ENCODE results near the gene ILF3. TPM values are rescaled to one million over a fixed set of nuclear protein-coding genes. Genes with fewer than 3 reads are reported as not detected.
A peak's percentile ranks its signal among the peaks of the same experiment; 100 is the strongest.

The ILF3 gene
- total RNA-seq, 3 donors from 2014 or later, result 651 to 686 (median 684) TPM

- H3K4me3 Mint-ChIP-seq, result no peak overlapping the region
- no peak for ATAC-seq
- H3K9me3 Mint-ChIP-seq, result no peaks in the 10 kb centered on the region
These were observed 59.2 kb downstream of the ILF3 start for GRCh38 chr19:10713317-10713716.

GRCh38 chr19:10717054-10717355, 62.9 kb downstream of the ILF3 start:
- no peak for ATAC-seq
- Mint-ChIP-seq H3K4me3 (peak overlapping the region; percentile 71), H3K9me3 (no peaks in the 10 kb centered on the region), H3K36me3 (ENCODE audit: insufficient read depth) (peaks cover 10% of the 10 kb centered on the region), H3K4me1 (ENCODE audit: low read depth) (peaks cover 33% of the 10 kb centered on the region), H3K27me3 (ENCODE audit: low read depth) (no peaks in the 10 kb centered on the region)
- no peak for DNase-seq

More at GRCh38 chr19:10713317-10713716, 59.2 kb downstream of the ILF3 start:
- DNase-seq, result no peak
- H3K36me3 Mint-ChIP-seq (ENCODE audit: insufficient read depth), result peaks cover 14% of the 10 kb centered on the region
- no peaks in the 10 kb centered on the region for H3K27me3 Mint-ChIP-seq (ENCODE audit: low read depth)
- peaks cover 7% of the 10 kb centered on the region for H3K4me1 Mint-ChIP-seq (ENCODE audit: low read depth)

- peaks cover 36% of the 10 kb centered on the region for H3K4me1 Mint-ChIP-seq (ENCODE audit: low read depth)
- H3K36me3 Mint-ChIP-seq (ENCODE audit: insufficient read depth), result peaks cover 8% of the 10 kb centered on the region
- H3K27me3 Mint-ChIP-seq (ENCODE audit: low read depth), result no peaks in the 10 kb centered on the region
- peak; percentile 95 for DNase-seq
- peak; percentile 87 to 89 for ATAC-seq
- H3K9me3 Mint-ChIP-seq, result no peaks in the 10 kb centered on the region
- H3K4me3 Mint-ChIP-seq, result peak within 1 kb of the TSS; percentile 98
These were observed 63.4 kb downstream of the ILF3 start, which contains the start of gene DNM2 for GRCh38 chr19:10717356-10718204. Gene DNM2 (plus strand): TSS chr19:10718079. CDS start chr19:10718243, 164 bp downstream.

- peak; percentile 41 to 44 for ATAC-seq
- H3K9me3 Mint-ChIP-seq, result no peaks in the 10 kb centered on the region
- no peaks in the 10 kb centered on the region for H3K27me3 Mint-ChIP-seq (ENCODE audit: low read depth)
- DNase-seq, result peak; percentile 45
- peak overlapping the region; percentile 98 for H3K4me3 Mint-ChIP-seq
- peaks cover 10% of the 10 kb centered on the region for H3K36me3 Mint-ChIP-seq (ENCODE audit: insufficient read depth)
- peaks cover 38% of the 10 kb centered on the region for H3K4me1 Mint-ChIP-seq (ENCODE audit: low read depth)
These were observed 64.4 kb downstream of the ILF3 start for GRCh38 chr19:10718205-10719196.

- Mint-ChIP-seq H3K4me1 (ENCODE audit: low read depth) (peaks cover 46% of the 10 kb centered on the region), H3K4me3 (peak overlapping the region; percentile 98), H3K27me3 (ENCODE audit: low read depth) (no peaks in the 10 kb centered on the region), H3K36me3 (ENCODE audit: insufficient read depth) (peaks cover 5% of the 10 kb centered on the region), H3K9me3 (no peaks in the 10 kb centered on the region)
- ATAC-seq, result no peak
- no peak for DNase-seq
These were observed 65.4 kb downstream of the ILF3 start for GRCh38 chr19:10719466-10719961.

- ATAC-seq, result no peak
- H3K9me3 Mint-ChIP-seq, result no peaks in the 10 kb centered on the region
- DNase-seq, result no peak
- peak overlapping the region; percentile 26 for H3K4me3 Mint-ChIP-seq
- peaks cover 5% of the 10 kb centered on the region for H3K36me3 Mint-ChIP-seq (ENCODE audit: insufficient read depth)
- peaks cover 55% of the 10 kb centered on the region for H3K4me1 Mint-ChIP-seq (ENCODE audit: low read depth)
- H3K27me3 Mint-ChIP-seq (ENCODE audit: low read depth), result no peaks in the 10 kb centered on the region
These were observed 66.5 kb downstream of the ILF3 start for GRCh38 chr19:10720607-10721125.

GRCh38 chr19:10723591-10723990, 69.4 kb downstream of the ILF3 start:
- peaks cover 67% of the 10 kb centered on the region for H3K4me1 Mint-ChIP-seq (ENCODE audit: low read depth)
- H3K27me3 Mint-ChIP-seq (ENCODE audit: low read depth), result no peaks in the 10 kb centered on the region
- no peak for ATAC-seq
- peaks cover 9% of the 10 kb centered on the region for H3K36me3 Mint-ChIP-seq (ENCODE audit: insufficient read depth)
- H3K9me3 Mint-ChIP-seq, result no peaks in the 10 kb centered on the region
- H3K4me3 Mint-ChIP-seq, result no peak overlapping the region
- DNase-seq, result no peak

- no peak for DNase-seq
- Mint-ChIP-seq H3K36me3 (ENCODE audit: insufficient read depth) (peaks cover 7% of the 10 kb centered on the region), H3K4me1 (ENCODE audit: low read depth) (peaks cover 68% of the 10 kb centered on the region), H3K9me3 (no peaks in the 10 kb centered on the region), H3K4me3 (no peak overlapping the region), H3K27me3 (ENCODE audit: low read depth) (no peaks in the 10 kb centered on the region)
- ATAC-seq, result no peak
These were observed 70.5 kb downstream of the ILF3 start for GRCh38 chr19:10724573-10725071.

GRCh38 chr19:10725415-10725814, 71.3 kb downstream of the ILF3 start:
- Mint-ChIP-seq H3K9me3 (no peaks in the 10 kb centered on the region), H3K36me3 (ENCODE audit: insufficient read depth) (peaks cover 7% of the 10 kb centered on the region), H3K27me3 (ENCODE audit: low read depth) (no peaks in the 10 kb centered on the region), H3K4me1 (ENCODE audit: low read depth) (peaks cover 69% of the 10 kb centered on the region), H3K4me3 (no peak overlapping the region)
- no peak for ATAC-seq
- DNase-seq, result no peak

- ATAC-seq (no peak), DNase-seq (no peak)
- Mint-ChIP-seq H3K9me3 (no peaks in the 10 kb centered on the region), H3K36me3 (ENCODE audit: insufficient read depth) (peaks cover 7% of the 10 kb centered on the region), H3K27me3 (ENCODE audit: low read depth) (no peaks in the 10 kb centered on the region), H3K4me3 (no peak overlapping the region), H3K4me1 (ENCODE audit: low read depth) (peaks cover 69% of the 10 kb centered on the region)
These were observed 72.1 kb downstream of the ILF3 start for GRCh38 chr19:10726268-10726667.

- Mint-ChIP-seq H3K4me3 (no peak overlapping the region), H3K9me3 (no peaks in the 10 kb centered on the region), H3K4me1 (ENCODE audit: low read depth) (peaks cover 66% of the 10 kb centered on the region), H3K36me3 (ENCODE audit: insufficient read depth) (peaks cover 7% of the 10 kb centered on the region), H3K27me3 (ENCODE audit: low read depth) (no peaks in the 10 kb centered on the region)
- DNase-seq (no peak), ATAC-seq (no peak)
These were observed 73.6 kb downstream of the ILF3 start for GRCh38 chr19:10727685-10728201.

- Mint-ChIP-seq H3K9me3 (no peaks in the 10 kb centered on the region), H3K4me3 (no peak overlapping the region), H3K4me1 (ENCODE audit: low read depth) (peaks cover 60% of the 10 kb centered on the region), H3K36me3 (ENCODE audit: insufficient read depth) (peaks cover 4% of the 10 kb centered on the region), H3K27me3 (ENCODE audit: low read depth) (no peaks in the 10 kb centered on the region)
- no peak for ATAC-seq
- no peak for DNase-seq
These were observed 75.3 kb downstream of the ILF3 start for GRCh38 chr19:10729411-10729810.

GRCh38 chr19:10730932-10731331, 76.8 kb downstream of the ILF3 start:
- Mint-ChIP-seq H3K4me3 (peak overlapping the region; percentile 66), H3K9me3 (no peaks in the 10 kb centered on the region), H3K27me3 (ENCODE audit: low read depth) (no peaks in the 10 kb centered on the region), H3K36me3 (ENCODE audit: insufficient read depth) (peaks cover 4% of the 10 kb centered on the region), H3K4me1 (ENCODE audit: low read depth) (peaks cover 50% of the 10 kb centered on the region)
- DNase-seq, result no peak
- ATAC-seq, result no peak

- Mint-ChIP-seq H3K27me3 (ENCODE audit: low read depth) (no peaks in the 10 kb centered on the region), H3K4me1 (ENCODE audit: low read depth) (peaks cover 43% of the 10 kb centered on the region), H3K4me3 (no peak overlapping the region), H3K9me3 (no peaks in the 10 kb centered on the region), H3K36me3 (ENCODE audit: insufficient read depth) (peaks cover 2% of the 10 kb centered on the region)
- ATAC-seq, result no peak
- no peak for DNase-seq
These were observed 81.6 kb downstream of the ILF3 start for GRCh38 chr19:10735741-10736140.

Measured in activated T-cell treated with anti-CD3 and anti-CD28 coated beads, Interleukin-2, amount 50 U/mL, for 4 hours (primary cell).